GM12891 (cell line): ENCODE results near the gene ADGRB3.

Source experiments
- POLR2A ChIP-seq: IDR thresholded peaks from 2 replicates; pipeline ENCODE4 v1.6.1; 2011; ENCODE audit warnings: low read depth, low read length, control low read depth
- POLR2AphosphoS5 ChIP-seq: IDR thresholded peaks from 2 replicates; pipeline ENCODE4 v1.6.1; 2011; ENCODE audit warnings: low read depth, low read length, control low read depth
- TAF1 ChIP-seq: IDR thresholded peaks from 2 replicates; pipeline ENCODE4 v1.6.1; 2011; ENCODE audit warnings: low read depth, low read length, control low read depth

DNA sequence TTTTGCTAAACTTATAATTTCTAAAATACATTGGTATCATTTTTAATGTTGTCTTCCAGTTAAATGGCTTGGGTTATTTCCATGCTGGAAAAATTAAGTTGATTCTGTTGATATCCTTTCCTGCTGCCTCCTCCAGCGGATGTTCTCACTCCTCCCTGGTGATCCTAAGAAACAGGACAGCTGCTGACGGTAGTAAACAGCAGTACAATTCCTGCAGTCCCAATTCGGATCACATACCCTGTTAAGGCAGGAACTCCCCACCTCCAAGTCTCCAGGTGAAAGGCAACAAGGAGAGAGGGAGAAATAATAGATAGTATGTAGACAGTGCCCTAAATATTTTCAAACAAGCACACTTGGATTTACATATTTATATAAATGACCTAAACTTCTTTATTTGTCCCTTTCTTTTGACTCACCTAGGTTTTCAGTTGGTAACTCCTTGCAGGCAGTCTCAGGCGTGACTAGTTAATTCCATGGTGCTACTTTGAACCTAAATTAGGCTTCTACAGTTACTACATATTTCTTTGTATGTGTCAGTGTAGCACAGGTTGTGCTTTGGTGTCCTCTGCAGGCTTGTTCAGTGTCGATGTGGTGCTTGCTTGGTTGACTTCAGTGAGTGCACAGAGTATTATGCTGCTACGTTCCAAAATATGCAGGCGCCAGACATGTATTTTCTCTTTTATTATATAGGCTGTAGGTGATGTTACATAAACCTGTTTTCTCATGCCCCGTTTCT lies 126.0 kb downstream of the ADGRB3 start:
- no peak for TF ChIP-seq POLR2A
- TF ChIP-seq POLR2AphosphoS5: no peak
- TF ChIP-seq TAF1: no peak
